ENCODE data around the gene SIRT4.

The SIRT4 gene

DNA sequence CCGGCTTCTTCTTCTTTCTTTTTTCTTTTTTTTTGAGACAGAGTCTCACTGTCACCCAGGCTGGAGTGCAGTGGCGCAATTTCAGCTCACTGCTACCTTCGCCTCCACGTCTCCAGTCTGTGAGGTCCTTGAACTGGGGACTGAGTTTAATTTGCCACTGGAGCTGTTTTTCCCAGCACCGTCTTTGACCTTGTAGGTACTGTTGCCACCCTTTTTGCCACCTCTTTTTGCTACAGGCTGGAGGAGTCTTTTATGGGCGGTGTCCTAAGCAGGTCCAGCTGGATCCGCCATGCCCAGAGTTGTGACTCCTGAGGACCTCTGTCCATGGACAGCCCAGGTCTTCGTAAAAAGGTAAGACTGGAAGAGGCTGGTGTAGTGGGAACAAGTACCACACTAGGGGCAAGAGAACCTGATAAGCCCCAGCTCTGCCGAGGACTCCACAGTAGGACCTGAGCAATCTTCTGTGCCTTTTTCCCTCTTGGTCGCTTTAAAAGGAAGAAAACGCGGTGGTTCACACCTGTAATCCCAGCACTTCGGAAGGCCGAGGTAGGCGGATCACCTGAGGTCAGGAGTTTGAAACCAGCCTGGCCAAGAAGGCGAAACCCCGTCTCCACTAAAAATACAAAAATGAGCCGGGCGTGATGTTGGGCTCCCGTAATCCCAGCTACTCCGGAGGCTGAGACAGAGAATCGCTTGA is 11.4 kb upstream of the SIRT4 start:
- peak overlapping the region; percentile 87 for H2AFZ ChIP-seq
- H3K27me3 ChIP-seq (ENCODE audit: control insufficient read depth, insufficient read depth, low read length) = no peaks in the 10 kb centered on the region
- peak overlapping the region; percentile 93 for H3K4me3 ChIP-seq (ENCODE audit: low read depth, low read length)
- no peaks in the 10 kb centered on the region for H3K9me3 ChIP-seq (ENCODE audit: control insufficient read depth, low read length)
- H3K4me1 ChIP-seq = no peaks in the 10 kb centered on the region
- H3K27ac ChIP-seq = peak overlapping the region; percentile 100
- TF ChIP-seq, protein P1, sequence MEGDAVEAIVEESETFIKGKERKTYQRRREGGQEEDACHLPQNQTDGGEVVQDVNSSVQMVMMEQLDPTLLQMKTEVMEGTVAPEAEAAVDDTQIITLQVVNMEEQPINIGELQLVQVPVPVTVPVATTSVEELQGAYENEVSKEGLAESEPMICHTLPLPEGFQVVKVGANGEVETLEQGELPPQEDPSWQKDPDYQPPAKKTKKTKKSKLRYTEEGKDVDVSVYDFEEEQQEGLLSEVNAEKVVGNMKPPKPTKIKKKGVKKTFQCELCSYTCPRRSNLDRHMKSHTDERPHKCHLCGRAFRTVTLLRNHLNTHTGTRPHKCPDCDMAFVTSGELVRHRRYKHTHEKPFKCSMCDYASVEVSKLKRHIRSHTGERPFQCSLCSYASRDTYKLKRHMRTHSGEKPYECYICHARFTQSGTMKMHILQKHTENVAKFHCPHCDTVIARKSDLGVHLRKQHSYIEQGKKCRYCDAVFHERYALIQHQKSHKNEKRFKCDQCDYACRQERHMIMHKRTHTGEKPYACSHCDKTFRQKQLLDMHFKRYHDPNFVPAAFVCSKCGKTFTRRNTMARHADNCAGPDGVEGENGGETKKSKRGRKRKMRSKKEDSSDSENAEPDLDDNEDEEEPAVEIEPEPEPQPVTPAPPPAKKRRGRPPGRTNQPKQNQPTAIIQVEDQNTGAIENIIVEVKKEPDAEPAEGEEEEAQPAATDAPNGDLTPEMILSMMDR (IDR thresholded peaks at IDR 0.05) = no peak
- no peak overlapping the region for H3K9ac ChIP-seq
- no peaks in the 10 kb centered on the region for H3K79me2 ChIP-seq
- no peaks in the 10 kb centered on the region for H3K36me3 ChIP-seq (ENCODE audit: control insufficient read depth, insufficient read depth, low read length)
- H3K4me2 ChIP-seq (ENCODE audit: low read length) = peak overlapping the region; percentile 97

DNA sequence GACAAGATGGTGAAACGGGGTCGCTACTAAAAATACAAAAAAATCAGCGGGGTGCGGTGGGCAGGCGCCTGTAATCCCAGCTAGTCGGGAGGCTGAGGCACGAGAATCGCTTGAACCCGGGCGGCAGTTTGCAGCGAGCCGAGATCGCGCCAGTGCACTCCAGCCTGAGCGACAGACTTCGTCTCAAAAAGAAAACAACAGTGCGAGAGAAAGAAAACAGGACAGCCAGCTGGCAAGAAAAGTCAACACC is 9.8 kb upstream of the SIRT4 start:
- Histone ChIP-seq H3K4me2 (ENCODE audit: low read length) (peak overlapping the region; percentile 97), H3K9me3 (ENCODE audit: control insufficient read depth, low read length) (no peaks in the 10 kb centered on the region), H3K36me3 (ENCODE audit: control insufficient read depth, insufficient read depth, low read length) (no peaks in the 10 kb centered on the region), H3K79me2 (no peaks in the 10 kb centered on the region), H3K4me3 (ENCODE audit: low read depth, low read length) (peak overlapping the region; percentile 93), H2AFZ (peak overlapping the region; percentile 90), H3K9ac (peak overlapping the region; percentile 85), H3K4me1 (no peaks in the 10 kb centered on the region), H3K27me3 (ENCODE audit: control insufficient read depth, insufficient read depth, low read length) (no peaks in the 10 kb centered on the region), H3K27ac (peak overlapping the region; percentile 100)
- TF ChIP-seq, protein P1 (IDR thresholded peaks at IDR 0.05) = no peak

DNA sequence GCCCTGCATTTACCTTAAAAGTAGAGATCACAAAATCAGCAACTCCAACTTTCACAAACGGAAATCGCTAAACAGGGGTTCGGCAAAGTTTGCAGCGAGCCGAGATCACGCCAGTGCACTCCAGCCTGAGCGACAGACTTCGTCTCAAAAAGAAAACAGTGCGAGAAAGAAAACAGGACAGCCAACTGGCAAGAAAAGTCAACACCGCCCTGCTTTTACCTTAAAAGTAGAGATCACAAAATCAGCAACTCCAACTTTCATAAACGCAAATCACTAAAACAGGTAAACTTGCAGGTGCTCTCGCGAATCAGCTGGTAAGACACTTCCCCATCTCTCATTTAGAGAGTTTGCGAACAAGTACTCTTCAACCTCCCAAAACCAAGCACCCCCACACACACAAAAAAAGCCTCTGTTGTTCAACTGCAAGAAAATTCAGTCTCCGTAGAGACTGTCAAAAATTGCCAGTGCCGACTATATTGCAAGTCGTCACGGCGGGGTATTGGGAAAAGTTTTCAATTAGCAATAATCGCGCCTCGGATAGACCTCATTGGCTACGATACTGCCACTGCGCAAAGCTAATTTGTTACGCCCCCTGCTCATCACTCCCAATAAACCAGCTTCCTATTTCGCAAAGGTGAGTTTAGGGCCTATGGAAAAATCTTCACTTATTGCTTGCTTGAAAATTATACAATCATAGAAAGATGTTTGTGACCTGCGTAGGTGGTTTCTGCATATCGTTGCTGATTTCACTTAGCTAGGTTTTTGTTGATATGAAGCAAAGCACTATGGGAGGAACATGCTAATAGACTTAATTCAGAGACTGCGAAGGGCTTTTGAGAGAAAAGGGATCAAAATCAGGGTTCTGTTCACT is 9.2 kb upstream of the SIRT4 start, which contains the start of gene RNU4-1:
RNU4-1 (minus strand) TSS at position 577 of the 871 bp plus-strand sequence.
- Histone ChIP-seq H3K4me3 (ENCODE audit: low read depth, low read length) (peak within 1 kb of the TSS; percentile 93), H3K27me3 (ENCODE audit: control insufficient read depth, insufficient read depth, low read length) (no peaks in the 10 kb centered on the region), H3K27ac (peak within 1 kb of the TSS; percentile 100), H3K36me3 (ENCODE audit: control insufficient read depth, insufficient read depth, low read length) (no peaks in the 10 kb centered on the region), H3K4me1 (no peaks in the 10 kb centered on the region), H3K4me2 (ENCODE audit: low read length) (peak within 1 kb of the TSS; percentile 97), H3K79me2 (no peaks in the 10 kb centered on the region), H3K9me3 (ENCODE audit: control insufficient read depth, low read length) (no peaks in the 10 kb centered on the region), H3K9ac (peak within 1 kb of the TSS; percentile 85), H2AFZ (peak within 1 kb of the TSS; percentile 90)
- TF ChIP-seq, protein P1 (IDR thresholded peaks at IDR 0.05) = no peak

DNA sequence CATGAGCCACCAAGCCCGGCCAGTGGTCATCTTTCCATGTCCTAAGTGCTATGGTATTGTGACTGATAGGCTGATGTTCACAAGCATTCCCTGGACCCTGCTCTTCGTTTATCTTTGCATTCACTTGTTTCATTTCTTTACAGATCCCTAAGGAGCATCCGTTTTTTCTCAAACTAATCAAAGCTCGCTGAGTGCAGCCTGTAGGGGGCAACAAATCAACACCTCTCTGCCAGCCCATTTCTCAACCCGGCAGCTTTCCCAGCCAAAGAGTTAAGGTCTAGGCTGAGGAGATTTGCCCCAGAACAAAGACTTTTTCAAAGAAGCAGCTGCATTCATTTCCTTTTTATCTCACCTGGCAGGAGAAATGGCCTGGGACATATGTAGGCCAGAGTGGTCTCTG is 12.1 kb downstream of the SIRT4 start:
- Histone ChIP-seq H3K36me3 (ENCODE audit: control insufficient read depth, insufficient read depth, low read length) (no peaks in the 10 kb centered on the region), H3K4me2 (ENCODE audit: low read length) (no peak overlapping the region), H3K9ac (no peak overlapping the region), H3K4me3 (ENCODE audit: low read depth, low read length) (no peak overlapping the region), H3K79me2 (no peaks in the 10 kb centered on the region), H3K27me3 (ENCODE audit: control insufficient read depth, insufficient read depth, low read length) (no peaks in the 10 kb centered on the region), H2AFZ (no peak overlapping the region), H3K27ac (no peak overlapping the region), H3K9me3 (ENCODE audit: control insufficient read depth, low read length) (no peaks in the 10 kb centered on the region), H3K4me1 (peaks cover 6% of the 10 kb centered on the region)
- TF ChIP-seq, protein P1 (IDR thresholded peaks at IDR 0.05) = no peak
